HUES48 (cell line): ENCODE measurements around the gene ERGIC2.
A peak's percentile ranks its signal among the peaks of the same experiment; 100 is the strongest.

Source experiments
- H3K27ac ChIP-seq: one replicate; pipeline ENCODE4 v1.7.0; 2013; ENCODE audit warnings: low read depth, low read length, inconsistent platforms
- H3K27me3 ChIP-seq: 2 replicates; pipeline ENCODE4 v1.6.1; 2013; ENCODE audit warnings: mild to moderate bottlenecking, low read length; ENCODE audit not compliant: control insufficient read depth, insufficient read depth
- H3K36me3 ChIP-seq: 2 replicates; pipeline ENCODE4 v1.6.1; 2013; ENCODE audit warnings: low read length; ENCODE audit not compliant: control insufficient read depth, insufficient read depth
- H3K4me1 ChIP-seq: 2 replicates; pipeline ENCODE4 v1.6.1; 2013; ENCODE audit warnings: mild to moderate bottlenecking, low read length; ENCODE audit not compliant: control insufficient read depth, insufficient read depth
- H3K4me3 ChIP-seq: 2 replicates; pipeline ENCODE4 v1.5.1; 2013; ENCODE audit warnings: mild to moderate bottlenecking, low read depth, low read length
- H3K9ac ChIP-seq: 2 replicates; pipeline ENCODE4 v1.6.1; 2013; ENCODE audit warnings: mild to moderate bottlenecking, low read depth, low read length, moderate library complexity
- H3K9me3 ChIP-seq: 2 replicates; pipeline ENCODE4 v1.6.1; 2013; ENCODE audit warnings: low read length; ENCODE audit not compliant: control insufficient read depth, insufficient read depth

The ERGIC2 gene

DNA sequence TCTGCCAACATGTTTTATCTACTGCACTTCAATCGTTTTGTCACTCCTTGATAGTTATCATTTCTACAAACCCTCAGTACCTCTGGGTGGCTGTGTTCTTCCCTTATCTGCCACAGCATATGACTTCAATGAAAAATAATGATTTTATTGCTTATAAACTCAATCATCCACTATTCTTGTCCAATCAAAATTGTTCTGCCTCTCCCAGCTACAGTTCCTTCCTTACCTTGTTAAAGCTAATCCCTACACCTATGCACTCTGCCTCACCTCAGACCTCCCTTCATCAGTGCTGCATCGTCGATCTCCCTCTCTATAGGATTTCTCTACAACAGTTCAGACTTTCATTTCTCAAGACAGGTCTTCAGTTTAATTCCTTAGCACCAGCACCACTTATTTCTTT is 58.8 kb downstream of the ERGIC2 start:
- Histone ChIP-seq H3K9ac (no peak overlapping the region), H3K9me3 (peaks cover 16% of the 10 kb centered on the region), H3K27ac (no peak overlapping the region), H3K27me3 (no peaks in the 10 kb centered on the region), H3K4me1 (0 out of 2 replicates have a peak, but pooled peaks cover under 1% of the 10 kb centered on the region), H3K4me3 (no peak overlapping the region), H3K36me3 (peaks cover 12% of the 10 kb centered on the region; the same call in 1 of the 2 replicates)

DNA sequence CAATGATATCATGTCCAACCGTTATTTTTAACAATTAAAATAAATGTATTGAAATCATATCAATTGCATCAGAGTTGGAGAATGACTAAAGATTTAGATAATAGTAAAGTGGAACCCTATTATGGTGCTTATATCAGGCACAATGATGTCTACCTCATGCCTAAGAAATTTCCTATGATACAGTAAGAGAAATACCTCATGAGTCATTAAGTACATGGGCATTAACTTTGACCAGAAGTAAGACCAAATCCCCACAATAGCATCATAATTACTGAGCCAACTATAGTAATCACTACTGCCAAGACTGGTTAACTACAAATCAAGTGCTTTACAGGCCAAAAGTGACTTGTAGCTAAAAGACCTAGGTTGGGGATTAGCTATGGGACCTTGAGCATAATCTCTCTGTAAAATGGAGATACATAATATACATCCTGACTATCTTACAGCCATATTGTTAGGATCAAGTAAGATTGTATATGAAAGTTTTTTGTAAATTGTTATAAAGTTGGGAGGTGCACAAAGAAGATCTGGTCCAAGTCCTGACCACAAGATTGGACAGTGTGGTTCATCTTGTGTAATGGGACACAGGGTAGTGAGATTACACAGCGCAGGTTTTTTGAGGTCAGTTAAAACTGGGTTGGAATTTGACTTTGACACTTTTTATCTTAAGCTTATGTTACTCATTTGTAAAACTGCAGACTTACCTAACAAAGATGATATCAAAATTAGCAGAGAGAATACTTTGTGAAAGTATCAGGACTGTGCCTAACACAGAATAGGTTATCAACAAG is 60.5 kb downstream of the ERGIC2 start:
- Histone ChIP-seq H3K4me1 (peaks cover 6% of the 10 kb centered on the region; the same call in 1 of the 2 replicates), H3K4me3 (no peak overlapping the region), H3K9ac (no peak overlapping the region), H3K36me3 (peaks cover 12% of the 10 kb centered on the region; the same call in 1 of the 2 replicates), H3K27ac (no peak overlapping the region), H3K27me3 (no peaks in the 10 kb centered on the region), H3K9me3 (peaks cover 16% of the 10 kb centered on the region)

DNA sequence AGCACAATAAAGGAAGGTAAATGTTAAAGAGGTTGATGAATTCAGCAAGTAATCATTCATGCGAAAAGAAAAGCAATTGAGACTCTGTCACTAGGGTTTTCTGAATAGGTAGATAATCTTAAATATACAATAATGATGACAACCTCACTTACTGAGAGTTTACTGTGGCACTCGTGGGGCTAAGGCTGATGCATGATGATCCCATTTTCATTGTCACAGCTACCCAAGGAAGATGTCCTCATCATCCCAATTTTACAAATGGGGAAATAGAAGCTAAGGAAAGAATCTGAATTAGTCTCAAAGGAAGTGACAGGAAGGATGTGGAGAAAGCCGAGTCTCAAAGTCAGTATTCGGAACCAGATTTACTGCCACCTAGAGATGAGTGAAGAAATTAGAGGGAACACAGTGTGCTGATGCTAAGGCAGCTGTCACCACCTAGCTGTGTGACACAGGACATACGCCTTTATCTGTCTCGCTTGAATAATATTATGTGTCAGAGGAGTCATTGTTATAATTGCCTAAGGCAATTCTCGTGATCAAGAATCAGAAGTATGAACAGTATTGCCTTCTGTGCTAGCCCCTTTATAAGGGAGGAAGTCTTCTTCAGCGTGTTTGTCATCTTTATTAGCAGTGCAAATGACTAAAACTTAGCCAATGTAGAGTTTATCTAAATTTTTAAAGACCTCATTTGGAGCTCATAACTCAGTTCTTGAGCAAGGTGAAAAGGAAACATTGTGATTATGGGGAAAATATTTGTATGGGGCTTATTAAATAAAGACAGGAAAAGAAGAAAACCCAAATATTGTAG is 63.2 kb downstream of the ERGIC2 start:
- peaks cover 12% of the 10 kb centered on the region for H3K9me3 ChIP-seq
- H3K27ac ChIP-seq: no peak overlapping the region
- peaks cover 11% of the 10 kb centered on the region; the same call in 1 of the 2 replicates for H3K36me3 ChIP-seq
- no peak overlapping the region for H3K9ac ChIP-seq
- H3K27me3 ChIP-seq: no peaks in the 10 kb centered on the region
- H3K4me1 ChIP-seq: peaks cover 6% of the 10 kb centered on the region; the same call in 1 of the 2 replicates
- H3K4me3 ChIP-seq: no peak overlapping the region

DNA sequence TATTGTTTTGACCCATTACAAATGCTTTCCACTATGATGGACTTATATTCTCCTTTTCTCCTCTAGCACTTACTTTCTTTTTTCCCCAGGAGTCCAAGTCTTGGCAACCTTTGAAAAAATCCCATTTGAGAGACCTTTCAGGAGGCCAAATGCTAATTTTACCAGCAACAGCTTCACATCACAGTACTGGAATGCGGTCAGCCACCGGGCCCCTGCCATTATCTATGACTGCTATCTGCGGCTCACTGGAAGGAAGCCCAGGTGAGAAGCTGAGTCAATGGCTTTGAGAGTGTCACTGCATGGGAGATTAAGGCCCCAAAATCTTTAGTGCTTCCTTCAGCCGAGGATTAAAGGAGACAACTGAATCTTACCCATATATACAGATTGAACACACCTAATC is 64.2 kb downstream of the ERGIC2 start:
- Histone ChIP-seq H3K27me3 (no peaks in the 10 kb centered on the region), H3K27ac (peak overlapping the region; percentile 43), H3K4me1 (peaks cover 6% of the 10 kb centered on the region; the same call in 1 of the 2 replicates), H3K9ac (no peak overlapping the region), H3K4me3 (no peak overlapping the region), H3K36me3 (peaks cover 6% of the 10 kb centered on the region), H3K9me3 (peaks cover 2% of the 10 kb centered on the region; the same call in 1 of the 2 replicates)

DNA sequence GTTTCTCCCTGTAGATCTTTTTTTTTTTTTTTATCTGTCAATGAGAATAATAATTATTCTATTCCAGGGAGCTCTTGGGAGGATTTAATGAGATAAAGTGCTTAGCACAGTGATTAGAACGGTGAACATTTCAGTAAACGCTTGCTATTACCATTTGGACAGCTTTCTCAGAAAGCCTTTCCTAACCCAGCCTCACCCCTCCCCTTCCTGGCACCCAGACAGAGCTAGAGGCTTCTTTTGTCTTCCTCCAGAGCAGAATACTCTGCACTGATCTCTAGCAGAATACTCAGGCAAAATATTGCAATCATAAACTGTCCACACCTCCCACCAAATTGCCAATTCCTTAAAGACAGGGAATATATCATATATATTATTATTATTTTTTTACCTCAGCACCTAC is 66.6 kb downstream of the ERGIC2 start:
- H3K27ac ChIP-seq: no peak overlapping the region
- H3K9me3 ChIP-seq: no peaks in the 10 kb centered on the region
- peaks cover 3% of the 10 kb centered on the region; the same call in 1 of the 2 replicates for H3K36me3 ChIP-seq
- no peaks in the 10 kb centered on the region for H3K27me3 ChIP-seq
- peaks cover 6% of the 10 kb centered on the region; the same call in 1 of the 2 replicates for H3K4me1 ChIP-seq
- no peak overlapping the region for H3K4me3 ChIP-seq
- no peak overlapping the region for H3K9ac ChIP-seq

DNA sequence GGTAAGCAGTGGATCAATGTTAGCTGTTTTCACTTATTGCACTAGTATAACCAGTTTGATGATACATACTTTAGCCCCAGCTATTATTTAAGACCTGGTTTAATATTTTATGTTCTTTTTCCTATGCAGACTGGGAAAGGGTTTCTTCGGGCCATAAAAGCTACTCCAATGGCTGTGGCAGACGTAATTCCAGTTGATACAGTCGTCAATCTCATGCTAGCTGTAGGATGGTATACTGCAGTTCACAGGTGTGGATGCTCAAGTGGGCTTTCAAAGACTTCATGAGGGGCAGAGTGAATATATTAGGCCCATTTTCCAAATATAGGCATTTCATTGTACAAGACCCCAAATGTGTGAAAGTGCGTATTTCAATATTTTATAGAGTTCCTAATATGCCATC is 70.1 kb downstream of the ERGIC2 start:
- no peak overlapping the region for H3K9ac ChIP-seq
- H3K36me3 ChIP-seq: peaks cover 3% of the 10 kb centered on the region; the same call in 1 of the 2 replicates
- H3K4me1 ChIP-seq: no peaks in the 10 kb centered on the region
- H3K27me3 ChIP-seq: no peaks in the 10 kb centered on the region
- H3K27ac ChIP-seq: no peak overlapping the region
- no peaks in the 10 kb centered on the region for H3K9me3 ChIP-seq
- no peak overlapping the region for H3K4me3 ChIP-seq

DNA sequence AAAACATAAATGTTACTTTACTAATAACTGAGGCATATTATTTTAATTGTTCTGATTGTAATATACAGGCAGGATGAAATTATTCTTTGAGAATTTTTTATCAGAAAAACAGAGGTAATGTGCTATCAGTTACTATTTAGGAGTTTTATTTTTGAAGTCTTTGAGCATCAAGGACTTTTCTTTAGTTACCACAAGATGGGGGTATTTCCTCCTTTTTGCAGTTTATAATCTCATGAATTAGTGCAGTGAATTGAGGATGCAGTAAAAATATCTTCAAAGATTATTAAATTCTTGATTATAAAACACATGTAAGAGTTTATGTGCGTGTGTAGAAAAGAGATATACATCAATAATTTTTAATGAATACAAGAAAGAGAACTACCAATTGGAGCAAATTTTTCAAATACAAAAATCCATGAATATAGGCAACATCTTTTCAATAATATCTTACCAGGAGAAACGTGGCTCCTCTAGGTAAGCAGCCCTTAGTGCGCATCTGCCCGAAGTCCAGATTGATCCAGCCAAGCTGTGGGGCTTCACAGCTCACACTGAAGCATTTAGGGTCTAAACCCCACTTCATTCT is 71.6 kb downstream of the ERGIC2 start:
- H3K36me3 ChIP-seq: peaks cover 3% of the 10 kb centered on the region; the same call in 1 of the 2 replicates
- no peak overlapping the region for H3K27ac ChIP-seq
- no peak overlapping the region for H3K9ac ChIP-seq
- no peaks in the 10 kb centered on the region for H3K4me1 ChIP-seq
- no peak overlapping the region for H3K4me3 ChIP-seq
- no peaks in the 10 kb centered on the region for H3K27me3 ChIP-seq
- H3K9me3 ChIP-seq: no peaks in the 10 kb centered on the region

DNA sequence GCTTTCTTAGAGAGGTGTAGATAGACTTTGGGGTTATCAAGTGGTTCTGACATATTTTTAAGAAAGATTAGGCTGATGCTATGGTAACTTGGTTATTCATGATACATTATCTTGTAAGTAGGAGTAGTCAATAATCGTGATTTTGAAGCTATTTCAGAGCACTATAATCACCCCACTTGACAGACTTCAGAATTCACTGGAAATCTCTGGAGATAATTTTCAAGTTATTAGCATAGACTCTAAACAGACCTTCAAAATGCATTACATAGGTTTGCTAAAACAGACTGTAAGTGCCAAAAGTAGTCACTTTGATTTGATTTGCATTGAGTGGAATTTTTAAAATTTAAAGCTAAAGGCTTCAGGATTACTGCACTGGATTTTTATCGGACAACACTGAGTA is 74.3 kb downstream of the ERGIC2 start:
- Histone ChIP-seq H3K27me3 (no peaks in the 10 kb centered on the region), H3K9ac (no peak overlapping the region), H3K27ac (no peak overlapping the region), H3K4me3 (no peak overlapping the region), H3K9me3 (no peaks in the 10 kb centered on the region), H3K36me3 (no peaks in the 10 kb centered on the region), H3K4me1 (no peaks in the 10 kb centered on the region)

DNA sequence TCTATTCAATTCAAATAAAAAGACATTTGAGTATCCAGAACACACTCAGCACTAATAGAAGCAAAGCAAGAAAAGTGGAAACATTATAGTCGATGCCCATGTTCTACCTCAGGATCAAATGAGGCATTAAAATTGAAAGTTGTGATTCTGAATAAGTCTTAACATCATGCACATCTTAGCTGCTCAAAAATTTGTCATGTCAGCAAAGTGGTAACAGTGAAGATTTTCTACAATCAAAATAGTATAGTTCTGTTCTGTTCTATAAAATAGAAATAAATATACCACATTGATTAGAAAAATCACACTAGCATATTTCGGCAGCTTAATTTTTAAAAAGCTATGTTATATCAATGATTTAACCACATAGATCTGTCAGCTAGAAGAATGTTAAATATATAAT is 74.7 kb downstream of the ERGIC2 start:
- Histone ChIP-seq H3K9ac (no peak overlapping the region), H3K4me1 (no peaks in the 10 kb centered on the region), H3K36me3 (no peaks in the 10 kb centered on the region), H3K4me3 (no peak overlapping the region), H3K9me3 (no peaks in the 10 kb centered on the region), H3K27ac (no peak overlapping the region), H3K27me3 (no peaks in the 10 kb centered on the region)

DNA sequence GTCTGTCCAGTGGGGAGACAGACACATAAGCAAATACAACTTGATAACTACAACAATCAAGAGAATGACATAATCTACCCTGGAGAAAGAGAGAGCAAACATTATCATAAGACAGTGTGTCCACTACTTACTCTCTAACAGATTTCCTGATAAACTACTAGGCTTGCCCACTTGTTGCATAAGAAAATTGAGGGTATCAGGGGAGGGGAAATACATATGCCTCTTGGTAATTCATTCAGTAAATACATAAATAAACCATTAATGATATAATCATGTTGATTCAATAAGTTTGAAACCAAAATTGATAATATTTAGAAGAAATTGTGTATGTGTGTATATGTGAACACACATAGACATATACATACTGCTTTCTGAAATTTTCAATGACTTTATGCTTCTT is 76.6 kb downstream of the ERGIC2 start:
- no peaks in the 10 kb centered on the region for H3K27me3 ChIP-seq
- no peak overlapping the region for H3K27ac ChIP-seq
- H3K9me3 ChIP-seq: no peaks in the 10 kb centered on the region
- no peaks in the 10 kb centered on the region for H3K4me1 ChIP-seq
- no peak overlapping the region for H3K4me3 ChIP-seq
- H3K9ac ChIP-seq: no peak overlapping the region
- H3K36me3 ChIP-seq: no peaks in the 10 kb centered on the region
